WTC11 (cell line): ENCODE data around the gene FOXP1. TPM values are rescaled to one million over a fixed set of nuclear protein-coding genes. Genes with fewer than 3 reads are reported as not detected.

Source experiments
- ATAC-seq: fragments of 200-7000 bp; cut with Tn5 transposase; 2 replicates; pipeline ENCODE4 v1.10.0; 2021; ENCODE audit warnings: mild to moderate bottlenecking, moderate library complexity
- CTCF ChIA-PET: fragments of 300-600 bp; sonication (Branson Sonifier 250); formaldehyde crosslinking; loops from one replicate; lab custom pipeline; 2021; ENCODE audit warnings: antibody characterized with exemption; lab: Charles Lee
- POLR2A ChIA-PET: fragments of 350-600 bp; sonication (Branson Sonifier 250); formaldehyde crosslinking; loops from one replicate; lab custom pipeline; 2021; ENCODE audit warnings: antibody characterized with exemption; lab: Charles Lee
- DNase-seq: peaks from one replicate; pipeline ENCODE4 v3.0.0; 2021; ENCODE audit warnings: low spot score
- H3K27ac Mint-ChIP-seq: 2 replicates; pipeline ENCODE4 v1.8.0; 2021; ENCODE audit warnings: mixed read lengths
- H3K27me3 Mint-ChIP-seq: 2 replicates; pipeline ENCODE4 v1.8.0; 2021; ENCODE audit warnings: low read depth, mild to moderate bottlenecking, moderate library complexity, mixed read lengths
- H3K36me3 Mint-ChIP-seq: 2 replicates; pipeline ENCODE4 v1.8.0; 2021; ENCODE audit warnings: mixed read lengths
- H3K4me1 Mint-ChIP-seq: 2 replicates; pipeline ENCODE4 v1.8.0; 2022; ENCODE audit warnings: mixed read lengths
- H3K4me3 Mint-ChIP-seq: 2 replicates; pipeline ENCODE4 v1.8.0; 2021; ENCODE audit warnings: mild to moderate bottlenecking, moderate library complexity, mixed read lengths
- H3K9me3 Mint-ChIP-seq: 2 replicates; pipeline ENCODE4 v1.8.0; 2021; ENCODE audit warnings: mixed read lengths
- MXD4 ChIP-seq: fragments of 250-450 bp; sonication (Bioruptor Pico); IDR thresholded peaks from 2 replicates; pipeline ENCODE4 v1.8.0; 2021; ENCODE audit warnings: mild to moderate bottlenecking, moderate library complexity, borderline replicate concordance
- NR1H2 ChIP-seq: sonication (generic); formaldehyde crosslinking; IDR thresholded peaks from 2 replicates; pipeline ENCODE4 v1.9.0; 2021; ENCODE audit warnings: mild to moderate bottlenecking, moderate library complexity, missing genetic modification reagents
- NR2C2 ChIP-seq: sonication (generic); formaldehyde crosslinking; IDR thresholded peaks from 2 replicates; pipeline ENCODE4 v1.8.0; 2022; ENCODE audit warnings: mild to moderate bottlenecking, missing genetic modification reagents
- NR3C1 ChIP-seq: sonication (generic); formaldehyde crosslinking; conservative IDR thresholded peaks from 2 replicates; pipeline ENCODE4 v1.8.1; 2023; ENCODE audit warnings: low read depth, mild to moderate bottlenecking, missing genetic modification reagents
- RORB ChIP-seq: fragments of 250-450 bp; sonication (Bioruptor Pico); IDR thresholded peaks from 2 replicates; pipeline ENCODE4 v1.9.0; 2021; ENCODE audit warnings: mild to moderate bottlenecking
- SOX15 ChIP-seq: fragments of 250-450 bp; sonication (Bioruptor Pico); IDR thresholded peaks from 2 replicates; pipeline ENCODE4 v1.9.0; 2021; ENCODE audit warnings: mild to moderate bottlenecking
- ZBTB21 ChIP-seq: sonication (generic); formaldehyde crosslinking; IDR thresholded peaks from 2 replicates; pipeline ENCODE4 v1.8.1; 2023; ENCODE audit warnings: mild to moderate bottlenecking, missing genetic modification reagents, borderline replicate concordance
- total RNA-seq: library from RNA; stranded (reverse); gene quantifications from 3 replicates; pipeline ENCODE4 v1.2.3, GENCODE V29; 2021
- TF ChIP-seq, protein P1 (sequence below): fragments of 250-450 bp; sonication (Bioruptor Pico); IDR thresholded peaks from 2 replicates; pipeline ENCODE4 v1.9.0; 2021; ENCODE audit warnings: mild to moderate bottlenecking, borderline replicate concordance
- TF ChIP-seq, protein P2 (sequence below): sonication (generic); formaldehyde crosslinking; IDR thresholded peaks from 2 replicates; pipeline ENCODE4 v1.8.0; 2023; ENCODE audit warnings: mild to moderate bottlenecking, missing genetic modification reagents
- TF ChIP-seq, protein P3 (sequence below): fragments of 250-450 bp; sonication (Bioruptor Pico); conservative IDR thresholded peaks from 2 replicates; pipeline ENCODE4 v1.9.0; 2021; ENCODE audit warnings: mild to moderate bottlenecking
- TF ChIP-seq, protein P4 (sequence below): sonication (generic); formaldehyde crosslinking; IDR thresholded peaks from 2 replicates; pipeline ENCODE4 v1.8.0; 2022; ENCODE audit warnings: mild to moderate bottlenecking, missing genetic modification reagents
- TF ChIP-seq, protein P5 (sequence below): sonication (generic); formaldehyde crosslinking; IDR thresholded peaks from 2 replicates; pipeline ENCODE4 v1.8.1; 2023; ENCODE audit warnings: mild to moderate bottlenecking, missing genetic modification reagents, borderline replicate concordance
- TF ChIP-seq, protein P6 (sequence below): sonication (generic); formaldehyde crosslinking; IDR thresholded peaks from 2 replicates; pipeline ENCODE4 v1.8.0; 2023; ENCODE audit warnings: missing genetic modification reagents, mild to moderate bottlenecking, borderline replicate concordance
- TF ChIP-seq, protein P7 (sequence below): fragments of 250-450 bp; sonication (Bioruptor Pico); IDR thresholded peaks from 2 replicates; pipeline ENCODE4 v1.9.0; 2021; ENCODE audit warnings: mild to moderate bottlenecking
- TF ChIP-seq, protein P8 (sequence below): sonication (generic); formaldehyde crosslinking; IDR thresholded peaks from 2 replicates; pipeline ENCODE4 v1.8.1; 2022; ENCODE audit warnings: mild to moderate bottlenecking, missing genetic modification reagents, moderate library complexity, borderline replicate concordance

FOXP1 gene
- total RNA-seq, 1 experiment from 2014 or later: 25.8 TPM

DNA sequence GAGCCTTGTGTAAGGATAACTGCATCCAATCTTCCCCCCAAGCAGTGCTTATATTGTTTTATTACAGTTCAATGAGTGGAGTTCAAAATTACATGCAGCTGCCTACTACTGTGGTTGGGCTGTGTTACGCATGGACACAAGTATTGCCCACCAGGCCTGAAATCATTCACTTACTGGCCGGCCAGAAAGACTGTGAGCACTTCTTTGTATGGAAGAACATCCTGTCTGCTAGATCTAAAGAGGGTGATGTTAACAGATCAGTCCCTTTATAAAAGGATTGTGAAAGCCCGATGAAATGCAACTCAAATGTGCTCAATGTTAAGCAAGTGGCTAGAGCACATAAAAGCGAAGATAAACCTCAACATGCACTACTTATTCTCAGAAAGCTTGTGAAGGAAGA, 132.5 kb downstream of the FOXP1 start:
- DNase-seq (no peak), ATAC-seq (no peak)
- Mint-ChIP-seq H3K4me3 (no peak overlapping the region), H3K36me3 (no peaks in the 10 kb centered on the region), H3K4me1 (peaks cover 44% of the 10 kb centered on the region), H3K27me3 (no peaks in the 10 kb centered on the region), H3K9me3 (no peaks in the 10 kb centered on the region), H3K27ac (no peak overlapping the region)
- ChIA-PET CTCF (no interaction called here), POLR2A (no interaction called here)
- TF ChIP-seq, protein P1, sequence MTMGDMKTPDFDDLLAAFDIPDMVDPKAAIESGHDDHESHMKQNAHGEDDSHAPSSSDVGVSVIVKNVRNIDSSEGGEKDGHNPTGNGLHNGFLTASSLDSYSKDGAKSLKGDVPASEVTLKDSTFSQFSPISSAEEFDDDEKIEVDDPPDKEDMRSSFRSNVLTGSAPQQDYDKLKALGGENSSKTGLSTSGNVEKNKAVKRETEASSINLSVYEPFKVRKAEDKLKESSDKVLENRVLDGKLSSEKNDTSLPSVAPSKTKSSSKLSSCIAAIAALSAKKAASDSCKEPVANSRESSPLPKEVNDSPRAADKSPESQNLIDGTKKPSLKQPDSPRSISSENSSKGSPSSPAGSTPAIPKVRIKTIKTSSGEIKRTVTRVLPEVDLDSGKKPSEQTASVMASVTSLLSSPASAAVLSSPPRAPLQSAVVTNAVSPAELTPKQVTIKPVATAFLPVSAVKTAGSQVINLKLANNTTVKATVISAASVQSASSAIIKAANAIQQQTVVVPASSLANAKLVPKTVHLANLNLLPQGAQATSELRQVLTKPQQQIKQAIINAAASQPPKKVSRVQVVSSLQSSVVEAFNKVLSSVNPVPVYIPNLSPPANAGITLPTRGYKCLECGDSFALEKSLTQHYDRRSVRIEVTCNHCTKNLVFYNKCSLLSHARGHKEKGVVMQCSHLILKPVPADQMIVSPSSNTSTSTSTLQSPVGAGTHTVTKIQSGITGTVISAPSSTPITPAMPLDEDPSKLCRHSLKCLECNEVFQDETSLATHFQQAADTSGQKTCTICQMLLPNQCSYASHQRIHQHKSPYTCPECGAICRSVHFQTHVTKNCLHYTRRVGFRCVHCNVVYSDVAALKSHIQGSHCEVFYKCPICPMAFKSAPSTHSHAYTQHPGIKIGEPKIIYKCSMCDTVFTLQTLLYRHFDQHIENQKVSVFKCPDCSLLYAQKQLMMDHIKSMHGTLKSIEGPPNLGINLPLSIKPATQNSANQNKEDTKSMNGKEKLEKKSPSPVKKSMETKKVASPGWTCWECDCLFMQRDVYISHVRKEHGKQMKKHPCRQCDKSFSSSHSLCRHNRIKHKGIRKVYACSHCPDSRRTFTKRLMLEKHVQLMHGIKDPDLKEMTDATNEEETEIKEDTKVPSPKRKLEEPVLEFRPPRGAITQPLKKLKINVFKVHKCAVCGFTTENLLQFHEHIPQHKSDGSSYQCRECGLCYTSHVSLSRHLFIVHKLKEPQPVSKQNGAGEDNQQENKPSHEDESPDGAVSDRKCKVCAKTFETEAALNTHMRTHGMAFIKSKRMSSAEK: no peak
- TF ChIP-seq, protein P2, sequence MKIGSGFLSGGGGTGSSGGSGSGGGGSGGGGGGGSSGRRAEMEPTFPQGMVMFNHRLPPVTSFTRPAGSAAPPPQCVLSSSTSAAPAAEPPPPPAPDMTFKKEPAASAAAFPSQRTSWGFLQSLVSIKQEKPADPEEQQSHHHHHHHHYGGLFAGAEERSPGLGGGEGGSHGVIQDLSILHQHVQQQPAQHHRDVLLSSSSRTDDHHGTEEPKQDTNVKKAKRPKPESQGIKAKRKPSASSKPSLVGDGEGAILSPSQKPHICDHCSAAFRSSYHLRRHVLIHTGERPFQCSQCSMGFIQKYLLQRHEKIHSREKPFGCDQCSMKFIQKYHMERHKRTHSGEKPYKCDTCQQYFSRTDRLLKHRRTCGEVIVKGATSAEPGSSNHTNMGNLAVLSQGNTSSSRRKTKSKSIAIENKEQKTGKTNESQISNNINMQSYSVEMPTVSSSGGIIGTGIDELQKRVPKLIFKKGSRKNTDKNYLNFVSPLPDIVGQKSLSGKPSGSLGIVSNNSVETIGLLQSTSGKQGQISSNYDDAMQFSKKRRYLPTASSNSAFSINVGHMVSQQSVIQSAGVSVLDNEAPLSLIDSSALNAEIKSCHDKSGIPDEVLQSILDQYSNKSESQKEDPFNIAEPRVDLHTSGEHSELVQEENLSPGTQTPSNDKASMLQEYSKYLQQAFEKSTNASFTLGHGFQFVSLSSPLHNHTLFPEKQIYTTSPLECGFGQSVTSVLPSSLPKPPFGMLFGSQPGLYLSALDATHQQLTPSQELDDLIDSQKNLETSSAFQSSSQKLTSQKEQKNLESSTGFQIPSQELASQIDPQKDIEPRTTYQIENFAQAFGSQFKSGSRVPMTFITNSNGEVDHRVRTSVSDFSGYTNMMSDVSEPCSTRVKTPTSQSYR (CRISPR knock-in tag): no peak
- TF ChIP-seq NR1H2 (no peak), MXD4 (no peak), RORB (CRISPR knock-in tag) (no peak), NR3C1 (CRISPR knock-in tag) (no peak), NR2C2 (CRISPR knock-in tag) (no peak), ZBTB21 (CRISPR knock-in tag) (no peak), SOX15 (CRISPR knock-in tag) (no peak)
- TF ChIP-seq, protein P3, sequence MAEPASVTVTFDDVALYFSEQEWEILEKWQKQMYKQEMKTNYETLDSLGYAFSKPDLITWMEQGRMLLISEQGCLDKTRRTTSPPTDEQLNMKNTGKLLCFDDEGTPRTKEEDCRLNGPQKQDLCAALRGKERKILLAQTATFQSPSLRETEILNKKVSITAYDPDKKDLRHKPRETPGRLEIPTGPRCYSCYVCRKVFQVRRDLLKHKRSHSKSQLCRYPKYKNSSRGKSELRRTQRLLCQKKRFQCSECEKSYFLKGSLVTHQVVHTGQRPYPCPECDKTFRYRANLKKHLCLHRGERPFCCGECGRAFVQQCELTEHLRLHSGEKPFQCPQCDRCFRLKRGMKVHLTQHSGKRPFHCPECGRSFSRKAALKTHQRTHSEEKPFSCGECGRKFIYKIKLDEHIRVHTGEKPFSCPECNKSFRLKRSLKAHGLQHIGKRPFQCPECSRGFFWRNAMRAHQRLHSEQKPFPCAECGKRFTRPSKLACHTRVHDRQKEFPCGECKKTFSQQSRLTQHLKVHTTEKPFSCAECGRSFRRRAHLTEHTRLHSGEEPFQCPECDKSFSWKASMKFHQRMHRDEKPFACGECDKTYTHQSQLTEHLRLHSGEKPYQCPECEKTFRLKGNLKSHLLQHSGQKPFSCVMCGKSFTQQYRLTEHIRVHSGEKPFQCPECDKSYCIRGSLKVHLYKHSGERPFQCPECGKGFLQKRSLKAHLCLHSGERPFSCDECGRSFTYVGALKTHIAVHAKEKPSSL: no peak
- TF ChIP-seq, protein P4, sequence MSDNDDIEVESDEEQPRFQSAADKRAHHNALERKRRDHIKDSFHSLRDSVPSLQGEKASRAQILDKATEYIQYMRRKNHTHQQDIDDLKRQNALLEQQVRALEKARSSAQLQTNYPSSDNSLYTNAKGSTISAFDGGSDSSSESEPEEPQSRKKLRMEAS: no peak
- TF ChIP-seq, protein P5, sequence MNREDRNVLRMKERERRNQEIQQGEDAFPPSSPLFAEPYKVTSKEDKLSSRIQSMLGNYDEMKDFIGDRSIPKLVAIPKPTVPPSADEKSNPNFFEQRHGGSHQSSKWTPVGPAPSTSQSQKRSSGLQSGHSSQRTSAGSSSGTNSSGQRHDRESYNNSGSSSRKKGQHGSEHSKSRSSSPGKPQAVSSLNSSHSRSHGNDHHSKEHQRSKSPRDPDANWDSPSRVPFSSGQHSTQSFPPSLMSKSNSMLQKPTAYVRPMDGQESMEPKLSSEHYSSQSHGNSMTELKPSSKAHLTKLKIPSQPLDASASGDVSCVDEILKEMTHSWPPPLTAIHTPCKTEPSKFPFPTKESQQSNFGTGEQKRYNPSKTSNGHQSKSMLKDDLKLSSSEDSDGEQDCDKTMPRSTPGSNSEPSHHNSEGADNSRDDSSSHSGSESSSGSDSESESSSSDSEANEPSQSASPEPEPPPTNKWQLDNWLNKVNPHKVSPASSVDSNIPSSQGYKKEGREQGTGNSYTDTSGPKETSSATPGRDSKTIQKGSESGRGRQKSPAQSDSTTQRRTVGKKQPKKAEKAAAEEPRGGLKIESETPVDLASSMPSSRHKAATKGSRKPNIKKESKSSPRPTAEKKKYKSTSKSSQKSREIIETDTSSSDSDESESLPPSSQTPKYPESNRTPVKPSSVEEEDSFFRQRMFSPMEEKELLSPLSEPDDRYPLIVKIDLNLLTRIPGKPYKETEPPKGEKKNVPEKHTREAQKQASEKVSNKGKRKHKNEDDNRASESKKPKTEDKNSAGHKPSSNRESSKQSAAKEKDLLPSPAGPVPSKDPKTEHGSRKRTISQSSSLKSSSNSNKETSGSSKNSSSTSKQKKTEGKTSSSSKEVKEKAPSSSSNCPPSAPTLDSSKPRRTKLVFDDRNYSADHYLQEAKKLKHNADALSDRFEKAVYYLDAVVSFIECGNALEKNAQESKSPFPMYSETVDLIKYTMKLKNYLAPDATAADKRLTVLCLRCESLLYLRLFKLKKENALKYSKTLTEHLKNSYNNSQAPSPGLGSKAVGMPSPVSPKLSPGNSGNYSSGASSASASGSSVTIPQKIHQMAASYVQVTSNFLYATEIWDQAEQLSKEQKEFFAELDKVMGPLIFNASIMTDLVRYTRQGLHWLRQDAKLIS: no peak
- TF ChIP-seq, protein P6, sequence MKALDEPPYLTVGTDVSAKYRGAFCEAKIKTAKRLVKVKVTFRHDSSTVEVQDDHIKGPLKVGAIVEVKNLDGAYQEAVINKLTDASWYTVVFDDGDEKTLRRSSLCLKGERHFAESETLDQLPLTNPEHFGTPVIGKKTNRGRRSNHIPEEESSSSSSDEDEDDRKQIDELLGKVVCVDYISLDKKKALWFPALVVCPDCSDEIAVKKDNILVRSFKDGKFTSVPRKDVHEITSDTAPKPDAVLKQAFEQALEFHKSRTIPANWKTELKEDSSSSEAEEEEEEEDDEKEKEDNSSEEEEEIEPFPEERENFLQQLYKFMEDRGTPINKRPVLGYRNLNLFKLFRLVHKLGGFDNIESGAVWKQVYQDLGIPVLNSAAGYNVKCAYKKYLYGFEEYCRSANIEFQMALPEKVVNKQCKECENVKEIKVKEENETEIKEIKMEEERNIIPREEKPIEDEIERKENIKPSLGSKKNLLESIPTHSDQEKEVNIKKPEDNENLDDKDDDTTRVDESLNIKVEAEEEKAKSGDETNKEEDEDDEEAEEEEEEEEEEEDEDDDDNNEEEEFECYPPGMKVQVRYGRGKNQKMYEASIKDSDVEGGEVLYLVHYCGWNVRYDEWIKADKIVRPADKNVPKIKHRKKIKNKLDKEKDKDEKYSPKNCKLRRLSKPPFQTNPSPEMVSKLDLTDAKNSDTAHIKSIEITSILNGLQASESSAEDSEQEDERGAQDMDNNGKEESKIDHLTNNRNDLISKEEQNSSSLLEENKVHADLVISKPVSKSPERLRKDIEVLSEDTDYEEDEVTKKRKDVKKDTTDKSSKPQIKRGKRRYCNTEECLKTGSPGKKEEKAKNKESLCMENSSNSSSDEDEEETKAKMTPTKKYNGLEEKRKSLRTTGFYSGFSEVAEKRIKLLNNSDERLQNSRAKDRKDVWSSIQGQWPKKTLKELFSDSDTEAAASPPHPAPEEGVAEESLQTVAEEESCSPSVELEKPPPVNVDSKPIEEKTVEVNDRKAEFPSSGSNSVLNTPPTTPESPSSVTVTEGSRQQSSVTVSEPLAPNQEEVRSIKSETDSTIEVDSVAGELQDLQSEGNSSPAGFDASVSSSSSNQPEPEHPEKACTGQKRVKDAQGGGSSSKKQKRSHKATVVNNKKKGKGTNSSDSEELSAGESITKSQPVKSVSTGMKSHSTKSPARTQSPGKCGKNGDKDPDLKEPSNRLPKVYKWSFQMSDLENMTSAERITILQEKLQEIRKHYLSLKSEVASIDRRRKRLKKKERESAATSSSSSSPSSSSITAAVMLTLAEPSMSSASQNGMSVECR (CRISPR knock-in tag): no peak
- TF ChIP-seq, protein P7, sequence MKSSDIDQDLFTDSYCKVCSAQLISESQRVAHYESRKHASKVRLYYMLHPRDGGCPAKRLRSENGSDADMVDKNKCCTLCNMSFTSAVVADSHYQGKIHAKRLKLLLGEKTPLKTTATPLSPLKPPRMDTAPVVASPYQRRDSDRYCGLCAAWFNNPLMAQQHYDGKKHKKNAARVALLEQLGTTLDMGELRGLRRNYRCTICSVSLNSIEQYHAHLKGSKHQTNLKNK (CRISPR knock-in tag): no peak
- TF ChIP-seq, protein P8, sequence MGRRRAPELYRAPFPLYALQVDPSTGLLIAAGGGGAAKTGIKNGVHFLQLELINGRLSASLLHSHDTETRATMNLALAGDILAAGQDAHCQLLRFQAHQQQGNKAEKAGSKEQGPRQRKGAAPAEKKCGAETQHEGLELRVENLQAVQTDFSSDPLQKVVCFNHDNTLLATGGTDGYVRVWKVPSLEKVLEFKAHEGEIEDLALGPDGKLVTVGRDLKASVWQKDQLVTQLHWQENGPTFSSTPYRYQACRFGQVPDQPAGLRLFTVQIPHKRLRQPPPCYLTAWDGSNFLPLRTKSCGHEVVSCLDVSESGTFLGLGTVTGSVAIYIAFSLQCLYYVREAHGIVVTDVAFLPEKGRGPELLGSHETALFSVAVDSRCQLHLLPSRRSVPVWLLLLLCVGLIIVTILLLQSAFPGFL (CRISPR knock-in tag): no peak
